AG04450 (cell line): Measurements from ENCODE around the gene CYBC1. TPM values are rescaled to one million over a fixed set of nuclear protein-coding genes. Genes with fewer than 3 reads are reported as not detected.

ENCODE experiments used
- CTCF ChIA-PET: fragments of 300-600, 350-600 bp; formaldehyde crosslinking; extraction: SDS; loops from one replicate; lab custom pipeline; 2022; ENCODE audit warnings: antibody characterized with exemption, inconsistent platforms; lab: Charles Lee
- POLR2A ChIA-PET: fragments of 350-600 bp; formaldehyde crosslinking; extraction: SDS; loops from one replicate; lab custom pipeline; 2021; ENCODE audit warnings: antibody characterized with exemption, inconsistent platforms; lab: Yijun Ruan, JAX
- DNase-seq: peaks from one replicate; pipeline ENCODE4 v3.0.0-alpha.2; 2011; ENCODE audit warnings: low read depth, low spot score
- H3K27ac ChIP-seq: one replicate; pipeline ENCODE4 v1.5.1; 2012; ENCODE audit warnings: low read depth, low read length, control low read depth
- H3K27me3 ChIP-seq: one replicate; pipeline ENCODE4 v1.6.0; 2012; ENCODE audit warnings: low read length; ENCODE audit not compliant: control insufficient read depth, insufficient read depth
- H3K4me3 ChIP-seq: 2 replicates; pipeline ENCODE4 v1.5.1; 2011; ENCODE audit warnings: mild to moderate bottlenecking, low read depth, low read length, control low read depth
- H3K9me3 ChIP-seq: 2 replicates; pipeline ENCODE4 v1.5.1; 2012; ENCODE audit warnings: low read length; ENCODE audit not compliant: control insufficient read depth, insufficient read depth
- CTCF ChIP-seq: IDR thresholded peaks from 2 replicates; pipeline ENCODE4 v1.5.1; 2011; ENCODE audit warnings: low read depth, low read length, control low read depth, inconsistent platforms
- polyA plus RNA-seq: library from polyadenylated mRNA; depleted of rRNA; stranded (reverse); fragments of >200 nt; gene quantifications from 2 replicates; pipeline ENCODE4 v1.2.3, GENCODE V29; 2011

Gene CYBC1
- polyA plus RNA-seq, 1 experiment: 82.6 TPM

GRCh38 chr17:82486231-82487094 is 35.9 kb upstream of the CYBC1 start:
- H3K9me3 ChIP-seq: no peaks in the 10 kb centered on the region; the same call in 1 of the 2 replicates
- H3K27me3 ChIP-seq: no peaks in the 10 kb centered on the region
- H3K27ac ChIP-seq: no peak overlapping the region
- TF ChIP-seq CTCF: no peak
- no peak for DNase-seq
- POLR2A ChIA-PET: no interaction called here
- H3K4me3 ChIP-seq: no peak overlapping the region
- CTCF ChIA-PET: no interaction called here

GRCh38 chr17:82483836-82484235 is 33.3 kb upstream of the CYBC1 start:
- Histone ChIP-seq H3K27ac (no peak overlapping the region), H3K4me3 (no peak overlapping the region), H3K9me3 (no peaks in the 10 kb centered on the region; the same call in 1 of the 2 replicates), H3K27me3 (no peaks in the 10 kb centered on the region)
- ChIA-PET POLR2A (no interaction called here), CTCF (no interaction called here)
- TF ChIP-seq CTCF: no peak
- no peak for DNase-seq

GRCh38 chr17:82483204-82483660 is 32.7 kb upstream of the CYBC1 start:
- DNase-seq: no peak
- CTCF ChIA-PET: no interaction called here
- POLR2A ChIA-PET: no interaction called here
- TF ChIP-seq CTCF: no peak
- no peak overlapping the region for H3K4me3 ChIP-seq
- no peaks in the 10 kb centered on the region; the same call in 1 of the 2 replicates for H3K9me3 ChIP-seq
- H3K27ac ChIP-seq: no peak overlapping the region
- H3K27me3 ChIP-seq: no peaks in the 10 kb centered on the region

GRCh38 chr17:82480318-82480717 is 29.8 kb upstream of the CYBC1 start:
- Histone ChIP-seq H3K9me3 (no peaks in the 10 kb centered on the region; the same call in 1 of the 2 replicates), H3K27me3 (no peaks in the 10 kb centered on the region), H3K4me3 (no peak overlapping the region), H3K27ac (no peak overlapping the region)
- no peak for DNase-seq
- ChIA-PET CTCF (interaction anchor here (0.7 kb wide), 1 partner anchor 74 kb away, joined by 3 read pairs; no protein-coding TSS in a partner anchor), POLR2A (no interaction called here)
- no peak for TF ChIP-seq CTCF

- Histone ChIP-seq H3K27me3 (no peaks in the 10 kb centered on the region), H3K27ac (no peak overlapping the region), H3K9me3 (no peaks in the 10 kb centered on the region; the same call in 1 of the 2 replicates), H3K4me3 (no peak overlapping the region)
- ChIA-PET POLR2A (no interaction called here), CTCF (interaction anchor here (0.7 kb wide), 1 partner anchor 75 kb away, joined by 3 read pairs; no protein-coding TSS in a partner anchor)
- DNase-seq: no peak
- no peak for TF ChIP-seq CTCF
Observed at GRCh38 chr17:82479602-82480001, 29.1 kb upstream of the CYBC1 start.
